Measurements from ENCODE around the gene AAR2.

Gene AAR2

DNA sequence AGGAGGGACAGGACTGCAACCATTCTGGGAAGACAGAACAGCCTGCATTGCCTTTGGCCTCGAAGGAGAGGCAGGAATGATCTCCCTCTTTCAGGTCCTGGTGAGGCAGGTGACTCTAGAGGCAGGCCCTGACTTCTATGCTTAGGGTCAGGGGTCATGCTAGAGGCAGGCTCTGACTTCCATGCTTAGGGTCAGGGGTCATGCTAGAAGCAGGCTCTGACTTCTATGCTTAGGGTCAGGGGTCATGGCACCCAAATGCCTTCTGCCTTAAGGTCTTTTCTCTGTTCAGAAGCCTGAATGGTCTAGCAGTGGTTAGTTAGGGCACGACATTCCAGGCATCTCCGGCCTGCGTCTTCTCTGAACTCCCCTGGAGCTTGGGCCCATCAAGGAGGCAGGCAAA is 35.1 kb upstream of the AAR2 start:
- Histone ChIP-seq H3K9ac (ENCODE audit: insufficient read length, low read depth) (no peak overlapping the region), H3K4me1 (ENCODE audit: insufficient read depth, insufficient read length) (no peaks in the 10 kb centered on the region), H3K4me3 (ENCODE audit: insufficient read length, low read depth) (no peak overlapping the region), H3K9me3 (ENCODE audit: insufficient read depth, low read length) (no peaks in the 10 kb centered on the region), H3K36me3 (ENCODE audit: insufficient read depth, insufficient read length, low read length) (peaks cover 43% of the 10 kb centered on the region), H3K27me3 (ENCODE audit: insufficient read depth, insufficient read length) (no peaks in the 10 kb centered on the region)
- DNase-seq (ENCODE audit: low read depth, low spot score), result no peak
- TF ChIP-seq ZNF274 (IDR thresholded peaks at IDR 0.05; ENCODE audit: low read depth, low read length), result no peak
- TF ChIP-seq YY1 (IDR thresholded peaks at IDR 0.05; ENCODE audit: insufficient read depth, insufficient read length), result no peak

DNA sequence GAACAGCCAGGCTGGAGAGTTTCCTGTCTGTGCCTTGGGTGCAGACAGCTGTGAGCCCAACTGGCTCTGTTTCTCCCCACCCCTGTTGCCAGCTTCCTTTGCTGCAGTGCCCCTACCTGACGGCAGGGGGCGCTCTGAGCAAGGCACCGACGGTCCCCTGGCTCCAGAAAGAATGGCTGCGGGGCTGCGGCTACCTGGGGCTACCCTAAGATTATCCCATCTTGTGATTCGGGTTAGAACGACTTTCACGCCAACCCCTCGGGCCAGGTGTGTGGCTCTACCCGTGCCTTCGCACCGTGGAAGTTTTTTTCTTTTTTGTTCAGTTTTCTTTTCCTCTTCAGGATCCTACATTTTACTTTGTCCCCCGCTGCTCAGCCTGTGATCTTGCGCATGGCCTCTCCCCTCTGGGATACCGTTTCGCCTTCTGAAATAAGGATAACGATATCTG is 33.4 kb upstream of the AAR2 start:
- TF ChIP-seq SUZ12 (IDR thresholded peaks at IDR 0.05; ENCODE audit: extremely low read depth, insufficient read depth, insufficient read length), result no peak
- TF ChIP-seq ZNF274 (IDR thresholded peaks at IDR 0.05; ENCODE audit: low read depth, low read length), result no peak
- no peak for TF ChIP-seq YY1 (IDR thresholded peaks at IDR 0.05; ENCODE audit: insufficient read depth, insufficient read length)
- H3K27me3 ChIP-seq (ENCODE audit: insufficient read depth, insufficient read length), result no peaks in the 10 kb centered on the region
- H3K9me3 ChIP-seq (ENCODE audit: insufficient read depth, low read length), result no peaks in the 10 kb centered on the region
- no peak overlapping the region for H3K4me3 ChIP-seq (ENCODE audit: insufficient read length, low read depth)
- peaks cover 48% of the 10 kb centered on the region for H3K36me3 ChIP-seq (ENCODE audit: insufficient read depth, insufficient read length, low read length)
- no peak overlapping the region for H3K9ac ChIP-seq (ENCODE audit: insufficient read length, low read depth)
- DNase-seq (ENCODE audit: low read depth, low spot score), result peak; percentile 56
- no peaks in the 10 kb centered on the region for H3K4me1 ChIP-seq (ENCODE audit: insufficient read depth, insufficient read length)

DNA sequence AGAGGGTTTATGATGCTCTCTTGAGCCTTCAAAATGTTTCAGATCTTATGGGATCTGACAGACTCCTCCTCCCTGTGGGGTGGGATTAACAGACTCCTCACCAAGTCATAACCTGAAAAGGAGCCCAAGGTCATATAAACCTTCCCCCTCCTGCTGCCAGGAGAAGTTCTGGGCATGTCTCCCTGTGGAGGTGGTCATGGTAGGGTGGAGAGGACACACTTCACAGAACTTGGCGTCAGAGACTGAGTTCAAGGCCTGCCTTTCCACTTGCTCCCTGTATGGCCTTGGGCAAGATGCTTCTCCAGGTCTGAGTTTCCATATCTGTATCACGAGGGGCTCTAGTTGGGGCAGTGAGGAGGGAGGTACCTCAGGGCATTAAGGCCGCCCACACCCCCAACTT is 32.4 kb upstream of the AAR2 start:
- H3K36me3 ChIP-seq (ENCODE audit: insufficient read depth, insufficient read length, low read length), result peaks cover 41% of the 10 kb centered on the region
- H3K9ac ChIP-seq (ENCODE audit: insufficient read length, low read depth), result no peak overlapping the region
- H3K27me3 ChIP-seq (ENCODE audit: insufficient read depth, insufficient read length), result no peaks in the 10 kb centered on the region
- no peaks in the 10 kb centered on the region for H3K9me3 ChIP-seq (ENCODE audit: insufficient read depth, low read length)
- TF ChIP-seq ZNF274 (IDR thresholded peaks at IDR 0.05; ENCODE audit: low read depth, low read length) (no peak), YY1 (IDR thresholded peaks at IDR 0.05; ENCODE audit: insufficient read depth, insufficient read length) (no peak), SUZ12 (IDR thresholded peaks at IDR 0.05; ENCODE audit: extremely low read depth, insufficient read depth, insufficient read length) (no peak)
- DNase-seq (ENCODE audit: low read depth, low spot score), result no peak
- H3K4me1 ChIP-seq (ENCODE audit: insufficient read depth, insufficient read length), result no peaks in the 10 kb centered on the region
- H3K4me3 ChIP-seq (ENCODE audit: insufficient read length, low read depth), result no peak overlapping the region

DNA sequence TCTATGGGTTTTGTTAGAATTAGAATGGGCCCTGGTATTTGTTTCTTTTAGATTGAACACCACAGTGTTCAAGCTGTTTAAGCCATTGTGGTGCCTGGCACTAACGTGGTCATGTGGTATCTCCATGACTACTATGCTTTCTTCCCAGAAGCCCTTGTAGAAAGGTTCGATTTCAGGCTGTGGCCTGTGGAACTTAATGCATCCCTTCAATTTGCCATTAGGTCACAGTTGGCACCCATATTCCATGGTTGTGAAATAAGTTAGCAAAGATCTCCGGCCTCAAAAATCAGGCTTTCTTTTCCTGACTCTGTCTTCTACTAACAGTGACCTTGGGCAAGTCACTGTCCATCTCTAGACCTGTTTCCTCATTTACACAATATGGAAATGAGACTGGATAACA is 31.3 kb upstream of the AAR2 start:
- DNase-seq (ENCODE audit: low read depth, low spot score), result no peak
- H3K27me3 ChIP-seq (ENCODE audit: insufficient read depth, insufficient read length), result no peaks in the 10 kb centered on the region
- H3K4me1 ChIP-seq (ENCODE audit: insufficient read depth, insufficient read length), result no peaks in the 10 kb centered on the region
- H3K36me3 ChIP-seq (ENCODE audit: insufficient read depth, insufficient read length, low read length), result peaks cover 49% of the 10 kb centered on the region
- no peak overlapping the region for H3K9ac ChIP-seq (ENCODE audit: insufficient read length, low read depth)
- no peak overlapping the region for H3K4me3 ChIP-seq (ENCODE audit: insufficient read length, low read depth)
- no peak for TF ChIP-seq SUZ12 (IDR thresholded peaks at IDR 0.05; ENCODE audit: extremely low read depth, insufficient read depth, insufficient read length)
- no peak for TF ChIP-seq YY1 (IDR thresholded peaks at IDR 0.05; ENCODE audit: insufficient read depth, insufficient read length)
- TF ChIP-seq ZNF274 (IDR thresholded peaks at IDR 0.05; ENCODE audit: low read depth, low read length), result no peak
- no peaks in the 10 kb centered on the region for H3K9me3 ChIP-seq (ENCODE audit: insufficient read depth, low read length)

DNA sequence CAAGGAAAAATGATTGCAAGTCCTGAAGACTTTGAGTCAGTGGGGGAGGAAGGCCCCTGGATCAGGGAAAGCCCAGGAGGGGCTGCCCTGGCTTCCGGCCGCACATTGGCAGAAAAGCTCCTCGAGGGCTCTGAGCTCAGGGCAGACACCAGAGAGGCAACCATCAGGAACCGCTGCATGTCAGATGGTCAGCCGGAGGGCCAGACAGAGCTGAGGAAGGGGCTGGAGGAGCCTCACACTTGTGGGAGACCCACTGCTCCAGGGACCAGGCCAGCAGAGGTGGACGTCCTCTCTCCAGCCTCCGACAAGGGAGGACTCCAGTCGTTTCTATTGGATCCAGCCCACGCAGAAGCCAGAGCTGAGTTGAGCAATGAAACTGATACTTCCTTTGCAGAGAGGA is 30.2 kb upstream of the AAR2 start:
- Histone ChIP-seq H3K4me3 (ENCODE audit: insufficient read length, low read depth) (no peak overlapping the region), H3K9me3 (ENCODE audit: insufficient read depth, low read length) (no peaks in the 10 kb centered on the region), H3K9ac (ENCODE audit: insufficient read length, low read depth) (no peak overlapping the region), H3K4me1 (ENCODE audit: insufficient read depth, insufficient read length) (no peaks in the 10 kb centered on the region), H3K27me3 (ENCODE audit: insufficient read depth, insufficient read length) (no peaks in the 10 kb centered on the region), H3K36me3 (ENCODE audit: insufficient read depth, insufficient read length, low read length) (peaks cover 49% of the 10 kb centered on the region)
- DNase-seq (ENCODE audit: low read depth, low spot score), result no peak
- TF ChIP-seq SUZ12 (IDR thresholded peaks at IDR 0.05; ENCODE audit: extremely low read depth, insufficient read depth, insufficient read length) (no peak), ZNF274 (IDR thresholded peaks at IDR 0.05; ENCODE audit: low read depth, low read length) (no peak), YY1 (IDR thresholded peaks at IDR 0.05; ENCODE audit: insufficient read depth, insufficient read length) (no peak)

DNA sequence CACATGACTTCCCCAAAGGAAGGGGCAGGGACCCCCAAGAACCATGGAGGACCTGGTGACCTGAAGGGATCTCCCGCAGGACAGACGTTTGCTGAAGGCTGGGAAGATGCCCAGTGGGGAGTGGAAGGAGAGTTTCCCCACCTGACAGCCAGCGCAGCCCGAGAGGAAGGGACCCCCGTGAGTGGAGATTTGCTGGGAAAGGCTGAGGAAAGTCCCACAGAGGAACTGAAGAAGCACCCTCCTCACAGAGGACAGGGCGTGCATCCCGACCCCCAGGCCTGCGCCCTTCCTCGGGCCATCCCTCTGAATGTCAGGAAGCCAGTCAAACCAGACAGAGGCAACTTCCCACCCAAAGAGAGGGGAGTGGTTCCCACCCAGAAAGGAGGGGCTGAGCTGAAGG is 29.6 kb upstream of the AAR2 start:
- DNase-seq (ENCODE audit: low read depth, low spot score), result no peak
- no peak for TF ChIP-seq YY1 (IDR thresholded peaks at IDR 0.05; ENCODE audit: insufficient read depth, insufficient read length)
- no peak for TF ChIP-seq SUZ12 (IDR thresholded peaks at IDR 0.05; ENCODE audit: extremely low read depth, insufficient read depth, insufficient read length)
- no peak for TF ChIP-seq ZNF274 (IDR thresholded peaks at IDR 0.05; ENCODE audit: low read depth, low read length)
- no peaks in the 10 kb centered on the region for H3K9me3 ChIP-seq (ENCODE audit: insufficient read depth, low read length)
- peaks cover 48% of the 10 kb centered on the region for H3K36me3 ChIP-seq (ENCODE audit: insufficient read depth, insufficient read length, low read length)
- H3K4me1 ChIP-seq (ENCODE audit: insufficient read depth, insufficient read length), result no peaks in the 10 kb centered on the region
- H3K4me3 ChIP-seq (ENCODE audit: insufficient read length, low read depth), result no peak overlapping the region
- no peak overlapping the region for H3K9ac ChIP-seq (ENCODE audit: insufficient read length, low read depth)
- no peaks in the 10 kb centered on the region for H3K27me3 ChIP-seq (ENCODE audit: insufficient read depth, insufficient read length)

DNA sequence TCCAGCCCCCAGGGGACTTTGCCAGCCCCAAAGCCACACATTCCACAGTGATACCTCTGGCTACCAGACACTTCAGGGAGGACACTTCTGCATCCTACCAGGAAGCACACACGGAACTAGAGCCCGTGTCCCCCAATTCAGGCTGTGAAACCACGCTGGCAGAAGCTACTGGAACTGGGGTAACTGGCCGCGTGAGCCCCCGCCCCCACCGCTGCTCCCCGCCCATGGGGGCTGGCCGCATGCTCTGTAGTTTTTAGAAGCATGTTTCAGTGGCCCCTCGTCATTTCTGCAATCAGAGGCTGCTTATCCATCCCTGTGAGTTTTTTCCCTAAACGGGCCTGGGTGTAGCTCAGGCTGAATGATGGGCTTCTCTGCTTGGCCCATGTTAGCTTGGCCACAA is 28.7 kb upstream of the AAR2 start:
- no peaks in the 10 kb centered on the region for H3K4me1 ChIP-seq (ENCODE audit: insufficient read depth, insufficient read length)
- DNase-seq (ENCODE audit: low read depth, low spot score), result no peak
- no peaks in the 10 kb centered on the region for H3K9me3 ChIP-seq (ENCODE audit: insufficient read depth, low read length)
- no peak overlapping the region for H3K9ac ChIP-seq (ENCODE audit: insufficient read length, low read depth)
- no peak overlapping the region for H3K4me3 ChIP-seq (ENCODE audit: insufficient read length, low read depth)
- peaks cover 50% of the 10 kb centered on the region for H3K36me3 ChIP-seq (ENCODE audit: insufficient read depth, insufficient read length, low read length)
- TF ChIP-seq ZNF274 (IDR thresholded peaks at IDR 0.05; ENCODE audit: low read depth, low read length) (no peak), SUZ12 (IDR thresholded peaks at IDR 0.05; ENCODE audit: extremely low read depth, insufficient read depth, insufficient read length) (no peak), YY1 (IDR thresholded peaks at IDR 0.05; ENCODE audit: insufficient read depth, insufficient read length) (no peak)
- no peaks in the 10 kb centered on the region for H3K27me3 ChIP-seq (ENCODE audit: insufficient read depth, insufficient read length)

DNA sequence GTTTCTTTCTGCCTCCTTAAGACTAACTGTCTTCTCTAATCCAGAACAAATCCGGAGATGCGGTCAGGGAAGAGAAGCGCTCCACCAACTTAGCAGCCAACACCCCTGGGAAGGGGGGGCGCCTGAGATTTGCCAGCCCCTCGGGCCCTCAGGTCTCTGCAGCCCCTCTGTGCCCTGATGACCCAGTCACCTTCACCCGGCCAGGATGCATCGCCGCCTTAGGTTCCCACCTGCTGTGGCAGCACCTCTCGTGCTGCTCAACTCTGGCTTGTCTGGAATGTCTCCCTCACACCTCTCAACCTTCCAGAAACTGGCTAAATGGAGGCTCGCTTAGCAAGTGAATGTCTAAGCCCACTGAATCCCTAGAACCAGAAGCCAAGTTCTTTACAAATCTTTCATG is 28.0 kb upstream of the AAR2 start:
- no peak for DNase-seq (ENCODE audit: low read depth, low spot score)
- no peaks in the 10 kb centered on the region for H3K27me3 ChIP-seq (ENCODE audit: insufficient read depth, insufficient read length)
- TF ChIP-seq ZNF274 (IDR thresholded peaks at IDR 0.05; ENCODE audit: low read depth, low read length), result no peak
- no peak for TF ChIP-seq YY1 (IDR thresholded peaks at IDR 0.05; ENCODE audit: insufficient read depth, insufficient read length)
- TF ChIP-seq SUZ12 (IDR thresholded peaks at IDR 0.05; ENCODE audit: extremely low read depth, insufficient read depth, insufficient read length), result no peak

More for the DNA sequence above, 28.0 kb upstream of the AAR2 start:
- H3K9ac ChIP-seq (ENCODE audit: insufficient read length, low read depth), result no peak overlapping the region
- no peak overlapping the region for H3K4me3 ChIP-seq (ENCODE audit: insufficient read length, low read depth)
- H3K4me1 ChIP-seq (ENCODE audit: insufficient read depth, insufficient read length), result no peaks in the 10 kb centered on the region
- peaks cover 50% of the 10 kb centered on the region for H3K36me3 ChIP-seq (ENCODE audit: insufficient read depth, insufficient read length, low read length)
- no peaks in the 10 kb centered on the region for H3K9me3 ChIP-seq (ENCODE audit: insufficient read depth, low read length)

Data from NT2/D1 (cell line).